ENCODE data around the gene TMEM183A. TPM values are rescaled to one million over a fixed set of nuclear protein-coding genes. Genes with fewer than 3 reads are reported as not detected.
A peak's percentile ranks its signal among the peaks of the same experiment; 100 is the strongest.

Gene TMEM183A
- total and polyA plus RNA-seq, 9 of the 15 experiments (the other 6 are each of a cell fraction or from before 2014, with no cell fraction given): 23.4 to 190 (median 124) TPM

- TF ChIP-seq TFAP4 (CRISPR knock-in tag; IDR thresholded peaks at IDR 0.05; ENCODE audit: borderline replicate concordance) (peak; percentile 92), SMC3 (conservative IDR thresholded peaks at IDR 0.05; ENCODE audit: insufficient read depth, low read depth, low read length) (no peak), DEAF1 (CRISPR knock-in tag; IDR thresholded peaks at IDR 0.05) (peak; percentile 23; the same call in 1 of the 2 replicates), HDAC1 (IDR thresholded peaks at IDR 0.05) (peak in 1 of 2 experiments; percentile 90; a peak in 2 of 4 replicates), NR0B1 (IDR thresholded peaks at IDR 0.05; ENCODE audit: partially characterized antibody) (no peak), SMARCC2 (IDR thresholded peaks at IDR 0.05; ENCODE audit: low read depth) (no peak), MEIS2 (IDR thresholded peaks at IDR 0.05; ENCODE audit: partially characterized antibody) (no peak), HDAC8 (tag; IDR thresholded peaks at IDR 0.05) (no peak), ZNF197 (CRISPR knock-in tag; IDR thresholded peaks at IDR 0.05; ENCODE audit: low read depth) (no peak), THRB (CRISPR knock-in tag; conservative IDR thresholded peaks at IDR 0.05) (no peak), ATF7 (IDR thresholded peaks at IDR 0.05) (peak; percentile 93), HNRNPUL1 (IDR thresholded peaks at IDR 0.05; ENCODE audit: low read length) (no peak), ZFP91 (CRISPR knock-in tag; IDR thresholded peaks at IDR 0.05) (no peak; the same call in 1 of the 2 replicates), SIN3B (IDR thresholded peaks at IDR 0.05; ENCODE audit: low read depth) (peak; percentile 95), RCOR1 (IDR thresholded peaks at IDR 0.05; ENCODE audit: borderline replicate concordance in 1 of 2, low read depth in 2 of 2, low read length in 2 of 2) (no peak), FOXA3 (CRISPR knock-in tag; conservative IDR thresholded peaks at IDR 0.05 in 1 of 2, IDR thresholded peaks at IDR 0.05 in 1 of 2) (peak; percentile 34 to 39; a peak in 2 of 4 replicates), NEUROD1 (IDR thresholded peaks at IDR 0.05; ENCODE audit: borderline replicate concordance, low read depth, low read length, partially characterized antibody) (peak; percentile 59), FOSL1 (tag; conservative IDR thresholded peaks at IDR 0.05) (0 out of 2 replicates have a peak, but pooled peaks have one; percentile 28), ZNF699 (CRISPR knock-in tag; IDR thresholded peaks at IDR 0.05; ENCODE audit: insufficient replicate concordance) (no peak)
Measured at GRCh38 chr1:203006948-203007871, at the start of gene TMEM183A (continued).
